GM11168 (cell line): ENCODE results near the gene LATS2.
"Not testable (repeated sequence)": the region's sequence is repeated elsewhere in the genome, so short reads cannot be mapped to it uniquely, and the experiment has no call there.

Experiments used
- in situ Hi-C: fragments of 300-500 bp; cut with MboI; formaldehyde crosslinking; loops from one replicate; pipeline ENCODE4 v1.12.0; 2022; ENCODE audit warnings: low sequenced_read_pairs; ENCODE audit not compliant: unreplicated experiment

Gene LATS2

DNA sequence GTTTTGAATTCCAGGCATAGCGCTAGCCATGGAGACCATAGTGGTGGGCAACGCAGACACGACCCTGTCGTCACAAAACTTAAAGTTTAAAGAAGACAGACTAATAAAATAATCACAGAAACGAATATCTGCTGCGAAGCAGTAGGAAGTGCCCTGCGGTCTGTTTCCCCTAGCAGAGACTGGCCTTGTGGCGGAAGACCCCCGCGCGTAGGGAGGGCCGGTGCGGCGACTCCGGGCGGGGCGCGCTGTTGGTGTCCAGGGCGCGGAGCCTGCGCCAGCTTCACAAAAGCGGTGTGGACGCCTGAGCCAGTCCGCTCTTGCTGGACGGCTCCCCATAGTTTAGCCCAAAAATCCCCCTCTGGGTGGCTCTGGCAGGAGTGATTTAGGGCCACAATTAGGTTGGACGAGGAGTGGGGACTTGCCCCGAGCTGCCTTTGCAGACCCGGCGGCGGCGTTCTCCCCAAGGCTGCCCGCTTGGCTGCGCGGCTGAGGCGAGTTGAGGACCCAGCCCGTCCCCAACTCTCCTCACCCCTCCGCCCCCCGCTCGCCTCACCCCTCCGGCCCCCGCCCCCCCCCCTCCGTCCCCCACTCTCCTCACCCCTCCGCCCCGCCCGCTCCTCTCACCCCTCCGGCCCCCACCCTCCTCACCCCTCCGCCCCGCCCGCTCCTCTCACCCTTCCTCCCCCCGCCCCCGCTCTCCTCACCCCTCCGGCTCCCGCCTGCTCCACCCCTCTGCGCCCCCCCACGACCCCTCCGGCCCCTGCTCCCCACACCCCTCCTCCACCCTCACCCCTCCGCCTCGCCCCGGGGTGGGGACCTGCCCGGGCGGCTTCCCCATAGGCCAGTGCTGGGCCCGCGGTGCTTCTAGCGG, 14.2 kb upstream of the LATS2 start:
- in situ Hi-C loops: no loop called here

DNA sequence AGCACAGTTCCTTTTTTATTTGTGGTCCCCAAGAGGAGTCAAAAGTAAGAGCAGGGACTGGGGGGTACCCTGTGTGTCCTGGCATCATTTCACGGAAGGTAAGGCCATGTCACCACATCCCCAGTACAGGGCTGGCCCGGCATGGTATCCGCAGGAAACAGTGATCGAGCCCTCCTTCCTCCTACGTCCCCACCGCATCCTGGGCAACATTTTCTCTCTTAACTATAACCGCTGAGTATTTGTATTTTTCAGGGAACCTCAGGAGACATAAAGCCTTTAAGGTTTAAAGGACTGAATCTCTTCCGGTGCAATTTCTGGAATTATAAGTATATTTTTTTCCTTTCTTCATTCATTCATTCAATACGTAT, 13.6 kb upstream of the LATS2 start:
- in situ Hi-C loops: no loop called here

DNA sequence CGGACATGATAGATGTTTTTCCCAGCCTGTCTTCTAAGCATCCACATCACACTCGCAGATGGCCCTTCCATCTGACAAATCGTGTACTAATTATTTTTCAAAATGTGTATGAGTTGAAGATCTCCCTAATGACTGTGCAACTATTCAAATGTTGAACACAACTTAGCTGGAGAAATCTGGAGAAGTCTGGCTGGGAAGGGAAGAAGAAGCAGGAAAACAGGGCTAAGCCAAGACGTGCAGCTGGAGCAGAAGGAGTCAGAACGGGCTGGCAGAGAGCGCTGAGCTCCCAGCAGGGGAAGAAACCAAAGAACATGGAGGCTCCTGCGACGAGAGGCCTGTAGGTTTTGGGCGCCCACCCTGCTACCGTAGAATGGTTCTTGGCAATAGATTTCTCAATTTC, 13.2 kb upstream of the LATS2 start:
- in situ Hi-C loops: no loop called here

DNA sequence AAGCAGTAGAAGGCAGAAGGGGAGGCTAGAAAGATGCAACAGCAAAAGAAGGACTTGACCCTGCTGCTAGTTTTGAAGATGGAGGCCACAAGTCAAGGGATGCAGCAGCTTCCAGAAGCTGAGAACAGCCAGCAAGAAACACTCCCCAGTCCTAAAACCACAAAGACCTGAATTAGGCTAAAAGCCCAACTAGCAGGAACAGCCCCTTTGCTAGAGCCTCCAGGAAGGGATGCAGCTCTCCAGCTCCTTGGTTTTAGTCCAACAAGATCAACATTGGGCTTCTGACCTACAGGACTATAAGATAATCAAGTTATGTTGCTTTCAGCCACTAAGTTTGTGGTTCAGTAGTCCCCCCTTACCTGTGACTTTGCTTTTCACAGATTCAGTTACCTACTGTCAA, 10.5 kb upstream of the LATS2 start:
- in situ Hi-C loops: no loop called here

DNA sequence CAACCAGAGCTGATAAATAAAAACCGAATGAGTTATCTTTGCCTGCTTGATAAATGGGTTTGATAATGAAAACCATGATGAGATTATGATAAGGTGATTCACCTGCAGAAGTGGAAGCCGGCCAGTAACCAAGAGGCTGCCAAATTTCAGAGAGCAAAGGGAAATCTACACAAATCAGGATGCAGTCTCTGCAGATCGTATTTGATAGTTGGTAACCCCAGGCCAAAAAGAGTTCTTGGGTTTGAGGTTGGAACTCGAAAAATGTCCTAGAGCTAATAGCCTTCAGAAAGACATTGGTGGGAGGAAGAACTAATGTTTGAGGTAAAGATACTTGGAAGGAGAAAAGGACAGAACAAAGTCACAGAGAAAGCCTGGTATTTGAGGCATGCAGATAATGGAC, 9.6 kb upstream of the LATS2 start:
- in situ Hi-C loops: no loop called here

DNA sequence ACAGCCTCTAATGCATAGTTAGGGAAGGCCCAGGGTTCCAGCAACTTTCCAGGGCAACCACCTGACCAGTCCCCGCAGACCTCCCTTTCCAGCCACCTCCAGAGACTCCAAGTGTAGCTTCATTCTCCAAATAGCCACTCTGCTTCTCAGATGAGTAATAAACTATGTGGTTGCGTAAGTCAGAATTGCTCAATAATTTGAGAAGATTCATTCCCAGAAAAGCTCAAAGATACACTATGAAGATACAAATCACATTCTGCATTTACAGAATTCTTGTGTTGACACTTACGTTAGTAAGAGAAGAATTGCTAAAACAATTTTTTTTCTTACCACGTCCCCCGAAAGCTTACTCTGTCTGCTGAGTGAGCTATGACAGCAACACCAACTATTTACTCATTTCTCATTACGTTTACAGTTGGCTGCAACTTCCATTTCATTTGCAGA, 8.2 kb upstream of the LATS2 start:
- in situ Hi-C loops: no loop called here

DNA sequence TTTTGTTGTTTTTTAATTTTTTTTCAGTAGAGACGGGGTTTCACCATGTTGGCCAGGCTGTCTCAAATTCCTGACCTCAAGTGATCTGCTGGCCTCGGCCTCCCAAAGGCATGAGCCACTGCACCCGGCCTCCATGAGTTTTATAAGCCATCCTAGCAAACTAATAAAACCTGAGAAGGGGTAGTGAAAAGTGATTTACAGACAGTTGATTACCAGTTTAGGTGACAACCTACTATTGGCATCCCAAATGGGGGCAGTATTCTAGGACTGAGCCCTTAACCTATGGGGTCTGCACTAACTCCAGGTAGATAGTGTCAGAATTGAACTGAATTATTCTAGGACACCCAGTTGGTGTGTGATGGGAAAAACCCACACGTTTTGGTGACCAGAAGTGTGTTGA, 6.5 kb upstream of the LATS2 start:
- in situ Hi-C loops: no loop called here

DNA sequence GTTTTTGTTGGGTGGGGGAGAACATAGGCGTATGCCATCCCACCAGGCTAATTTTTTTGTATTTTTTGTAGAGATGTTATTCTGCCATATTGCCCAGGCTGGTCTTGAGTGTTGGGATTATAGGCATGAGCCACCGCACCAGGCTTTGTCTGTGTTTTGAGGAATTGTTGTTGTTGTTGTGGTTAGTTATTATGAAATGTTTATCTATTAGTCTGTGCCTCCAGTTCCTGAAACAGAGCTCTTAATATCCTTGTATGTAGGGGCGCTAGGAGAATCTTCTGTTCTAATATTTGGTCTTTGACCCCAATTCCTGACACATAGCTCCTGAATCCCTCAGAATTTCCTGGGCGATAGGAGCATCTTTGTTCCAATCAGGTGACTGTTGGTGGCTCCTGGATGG, 5.6 kb upstream of the LATS2 start:
- in situ Hi-C loops: no loop called here

DNA sequence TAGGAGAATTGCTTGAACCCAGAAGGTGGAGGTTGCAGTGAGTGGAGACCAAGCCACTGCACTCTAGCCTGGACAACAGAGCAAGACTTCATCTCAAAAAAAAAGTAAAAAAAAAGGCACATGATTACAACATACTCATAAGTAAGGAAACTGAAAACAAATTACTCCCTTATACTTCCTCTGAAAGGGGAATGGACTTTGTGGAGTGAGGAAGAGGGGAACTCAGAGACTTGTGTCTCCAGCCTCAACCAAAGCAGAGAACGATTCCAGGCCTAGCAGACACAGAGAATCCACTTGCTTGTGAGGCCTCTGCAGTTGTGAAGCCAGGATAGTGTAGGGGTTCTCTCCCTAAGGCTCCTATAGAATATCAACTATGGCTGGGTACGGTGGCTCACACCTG, 4.3 kb upstream of the LATS2 start:
- in situ Hi-C loops: no loop called here

DNA sequence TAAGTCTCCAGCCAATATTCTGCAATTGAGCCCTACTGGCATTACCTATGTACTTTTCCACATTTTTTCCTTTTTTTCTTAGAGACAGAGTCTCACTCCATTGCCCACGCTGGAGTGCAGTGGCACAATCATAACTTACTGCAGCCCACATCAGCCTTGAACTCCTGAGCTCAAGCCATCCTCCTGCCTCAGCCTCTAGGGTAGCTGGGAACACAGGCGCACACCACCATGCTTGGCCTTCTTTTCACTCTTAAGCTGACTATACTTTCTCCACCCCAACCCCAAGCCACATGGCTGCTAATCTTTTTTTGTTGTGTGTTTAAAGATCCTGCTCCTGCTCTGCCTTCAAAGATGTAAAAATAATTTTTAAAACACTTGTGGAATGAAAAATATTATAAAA, 1.6 kb upstream of the LATS2 start:
- in situ Hi-C loops: no loop called here

DNA sequence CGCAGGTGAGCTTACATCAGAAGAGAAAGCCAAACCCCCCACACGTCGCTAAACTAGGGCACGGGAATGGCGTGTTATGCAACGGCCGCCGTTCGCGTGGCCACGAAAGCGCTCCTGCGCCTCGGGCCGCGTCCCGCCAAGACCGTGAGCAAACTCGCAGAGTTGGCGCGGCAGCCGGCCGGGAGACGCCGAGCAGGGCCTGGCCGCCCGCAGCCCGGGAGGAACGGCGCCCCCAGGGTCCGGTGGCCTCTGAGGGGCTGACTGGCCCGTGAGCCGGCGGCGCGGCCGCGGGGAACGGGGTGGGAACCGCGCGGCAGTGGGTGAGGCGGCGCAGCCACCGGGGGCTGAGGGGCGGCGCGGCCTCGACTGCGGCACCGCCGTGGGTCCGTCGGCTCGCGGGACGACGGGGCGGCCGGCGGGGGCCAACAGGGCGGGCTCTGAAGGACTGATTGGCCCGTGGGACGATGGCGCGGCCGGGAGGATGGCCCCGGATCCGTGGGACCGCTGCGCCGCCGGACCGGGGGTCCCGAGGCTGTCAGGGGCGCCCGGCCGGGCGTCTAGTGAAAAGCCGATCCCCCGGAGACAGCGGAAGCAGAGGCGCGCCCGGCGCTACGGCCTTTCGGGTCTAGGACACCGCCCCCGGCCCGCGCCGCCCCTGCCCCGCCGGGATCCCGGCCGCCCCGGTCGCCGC, 903 bp downstream of the LATS2 start:
- in situ Hi-C loops: no loop called here

DNA sequence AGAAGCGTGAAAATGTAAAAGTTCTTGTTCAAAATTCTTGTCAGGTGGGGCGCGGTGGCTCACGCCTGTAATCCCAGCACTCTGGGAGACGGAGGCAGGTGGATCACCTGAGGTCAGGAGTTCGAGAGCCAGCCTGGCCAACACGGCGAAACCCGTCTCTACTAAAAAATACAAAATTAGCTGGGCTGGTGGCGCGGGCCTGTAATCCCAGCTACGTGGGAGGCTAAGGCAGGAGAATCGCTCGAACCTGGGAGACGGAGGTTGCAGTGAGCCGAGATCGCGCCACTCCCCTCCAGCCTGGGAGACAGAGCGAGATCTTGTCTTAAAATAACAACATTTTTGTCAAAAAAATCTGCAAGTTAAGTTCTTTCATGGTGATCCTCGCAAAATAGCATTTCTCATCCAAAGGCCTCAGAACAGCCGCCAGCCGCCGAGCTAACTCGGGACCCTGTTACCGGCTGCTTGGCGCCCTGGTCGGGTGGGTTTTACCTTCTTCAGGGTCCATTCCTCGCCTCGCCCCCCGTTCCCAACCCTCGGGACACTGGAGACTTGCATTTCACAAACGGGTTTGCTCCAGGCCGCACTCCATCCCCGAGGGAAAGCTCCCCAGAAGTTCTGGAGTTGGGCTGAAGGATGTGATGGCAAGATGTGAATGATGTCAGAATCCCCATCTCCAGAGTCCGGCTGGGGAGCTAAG, 1.6 kb downstream of the LATS2 start:
- in situ Hi-C loops: no loop called here

DNA sequence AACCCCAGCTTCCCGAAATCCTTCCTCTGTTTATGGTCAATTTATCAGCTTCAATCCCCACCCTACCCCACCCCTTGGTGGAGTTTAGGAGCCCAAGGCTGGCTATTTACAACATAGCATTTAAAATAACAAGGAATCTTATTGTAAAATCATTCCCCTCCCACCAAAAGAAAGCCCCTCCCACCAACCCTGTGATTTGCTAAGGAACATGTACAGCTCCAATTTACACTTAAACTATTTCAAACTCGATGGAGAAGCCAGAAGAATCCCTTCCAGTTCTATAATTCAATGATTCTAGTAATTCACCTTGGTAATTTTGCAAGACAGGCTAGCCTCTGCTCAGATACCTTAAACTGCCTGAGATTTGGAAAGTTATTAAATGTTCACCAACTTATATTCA, 3.0 kb downstream of the LATS2 start:
- in situ Hi-C loops: no loop called here

DNA sequence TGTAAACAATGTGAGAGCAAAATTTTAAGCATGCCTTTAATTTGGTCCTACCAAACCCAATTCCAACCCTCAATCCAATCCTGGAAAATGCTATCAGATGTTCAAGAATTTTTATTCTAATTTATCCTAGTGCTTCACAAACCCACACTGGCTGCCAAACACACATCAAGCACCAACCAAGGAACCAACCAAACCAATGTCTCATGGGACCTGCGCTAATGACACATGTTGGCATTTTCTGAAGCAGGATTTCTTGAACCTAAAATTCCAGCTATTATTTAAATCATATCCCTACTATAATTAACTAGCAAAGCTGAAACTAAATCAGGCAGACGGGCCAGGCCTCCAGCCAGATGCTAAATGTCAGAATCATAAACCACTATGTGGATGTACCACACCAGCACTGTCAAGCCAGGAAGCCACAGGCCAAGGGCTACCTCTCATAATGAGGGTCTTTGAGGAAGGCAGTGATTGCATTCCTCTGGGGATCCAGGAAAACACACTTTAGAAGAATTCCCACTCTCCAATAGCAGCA, 5.8 kb downstream of the LATS2 start:
- in situ Hi-C loops: no loop called here

DNA sequence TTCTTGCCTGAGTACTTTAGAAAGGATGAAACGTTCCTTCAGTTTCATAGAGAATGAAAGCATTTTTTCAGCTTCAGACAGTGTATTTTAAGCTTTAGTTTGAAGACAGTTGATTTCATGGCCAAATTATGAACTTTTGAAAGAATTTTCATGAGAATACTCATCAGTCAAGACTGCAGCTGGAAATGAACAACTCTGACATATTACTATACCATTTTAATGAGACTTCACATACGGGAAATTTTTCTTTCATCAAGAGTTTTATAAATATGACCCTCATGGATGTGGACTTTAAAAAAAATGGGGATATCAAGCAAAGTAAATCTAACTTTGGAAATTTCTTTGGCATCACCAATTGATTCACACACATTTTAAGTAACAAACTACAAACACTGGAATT, 6.4 kb downstream of the LATS2 start:
- in situ Hi-C loops: no loop called here

DNA sequence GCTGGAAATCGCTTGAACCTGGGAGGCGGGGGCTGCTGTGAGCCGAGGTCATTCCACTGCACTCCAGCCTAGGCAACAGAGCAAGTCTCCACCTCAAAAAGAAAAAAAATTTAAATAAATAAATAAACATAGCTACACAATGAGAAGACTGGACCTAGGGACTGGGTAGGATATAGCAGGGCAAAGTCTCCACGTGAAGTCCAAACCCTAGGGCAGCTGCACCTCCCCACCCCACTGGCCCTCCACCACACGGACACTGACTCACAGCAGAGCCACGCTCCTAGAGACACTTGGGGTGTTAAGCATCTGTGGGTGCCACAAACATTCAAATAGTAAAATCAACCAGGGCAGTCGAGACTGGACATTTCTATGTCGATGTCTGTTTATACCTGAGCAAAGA, 7.1 kb downstream of the LATS2 start:
- in situ Hi-C loops: no loop called here

DNA sequence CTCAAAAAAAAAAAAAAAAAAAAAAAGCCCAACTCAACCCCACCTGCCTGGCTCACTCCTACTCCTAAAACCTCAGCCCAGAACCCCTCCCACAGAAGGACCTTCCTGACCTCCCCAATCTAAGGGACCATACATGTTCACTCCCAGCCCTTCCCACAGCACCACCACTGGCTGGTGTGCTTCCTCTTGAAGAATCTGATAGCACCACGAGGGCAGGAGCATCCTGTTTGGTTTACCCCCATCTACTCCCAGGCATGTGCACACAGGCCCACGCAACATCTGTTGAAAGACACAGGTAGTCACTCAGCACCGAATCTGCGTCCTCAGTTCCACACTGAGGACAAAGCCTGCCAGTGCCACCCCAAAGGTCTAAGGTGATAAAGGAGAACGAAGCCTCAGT, 8.2 kb downstream of the LATS2 start:
- in situ Hi-C loops: no loop called here

DNA sequence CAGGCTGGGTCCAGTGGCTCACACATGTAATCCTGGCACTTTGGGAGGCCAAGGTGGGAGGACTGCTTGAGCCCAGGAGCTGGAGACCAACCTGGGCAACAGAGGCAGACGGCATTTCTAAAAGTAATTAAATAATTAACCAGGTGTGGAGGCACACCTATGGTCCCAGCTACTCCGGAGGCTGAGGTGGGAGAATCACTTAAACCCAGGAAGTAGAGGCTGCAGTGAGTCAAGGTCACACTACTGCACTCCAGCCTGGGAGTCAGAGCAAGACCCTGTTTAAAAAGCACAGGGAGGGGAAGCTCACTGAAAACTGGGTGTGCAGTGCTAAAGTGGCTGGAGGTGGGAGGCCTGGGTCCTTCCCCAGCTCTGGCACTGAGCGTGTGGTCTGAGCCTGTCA, 9.7 kb downstream of the LATS2 start:
- in situ Hi-C loops: no loop called here

DNA sequence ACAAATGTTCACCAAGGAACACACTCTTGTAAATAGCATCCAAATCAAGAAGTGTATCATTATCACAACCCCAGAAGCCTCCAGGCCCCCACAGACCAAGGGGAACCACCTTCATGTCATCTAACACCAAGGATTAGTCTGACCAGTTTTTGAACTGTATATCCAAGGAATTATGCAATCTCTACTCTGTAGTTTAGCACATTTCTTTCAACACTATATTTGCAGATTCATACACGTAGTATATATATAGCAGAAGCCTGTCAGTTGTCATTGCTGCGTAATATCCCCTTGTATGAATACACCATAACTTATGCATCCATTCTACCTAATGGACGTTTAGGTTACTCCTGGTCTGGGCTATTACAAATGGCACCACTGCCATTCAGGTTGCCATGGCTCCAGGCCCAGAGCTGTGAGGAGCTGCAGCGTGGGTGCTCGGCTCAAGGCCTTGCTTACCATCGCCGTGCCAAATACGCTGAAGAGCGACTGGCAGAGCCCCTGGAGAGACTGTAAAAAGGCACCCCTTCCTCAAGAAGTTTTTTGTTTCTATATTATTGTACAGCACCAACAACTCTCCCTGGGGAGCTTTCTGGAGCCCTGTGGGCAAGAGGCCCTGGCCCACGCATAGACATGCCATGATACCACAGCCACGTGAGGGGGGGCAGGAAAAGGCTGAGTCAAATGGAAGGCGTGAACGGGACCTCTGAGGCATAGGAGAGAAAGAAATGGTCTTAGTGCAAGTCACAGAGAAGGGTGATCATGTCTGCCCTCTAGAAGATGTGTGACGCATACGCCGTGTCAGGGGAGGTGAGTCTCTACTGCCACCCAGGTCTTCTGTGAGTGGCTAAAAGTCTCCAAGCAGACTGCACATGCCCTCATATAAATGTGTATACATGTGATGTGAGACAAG, 10.8 kb downstream of the LATS2 start:
- in situ Hi-C loops: no loop called here

DNA sequence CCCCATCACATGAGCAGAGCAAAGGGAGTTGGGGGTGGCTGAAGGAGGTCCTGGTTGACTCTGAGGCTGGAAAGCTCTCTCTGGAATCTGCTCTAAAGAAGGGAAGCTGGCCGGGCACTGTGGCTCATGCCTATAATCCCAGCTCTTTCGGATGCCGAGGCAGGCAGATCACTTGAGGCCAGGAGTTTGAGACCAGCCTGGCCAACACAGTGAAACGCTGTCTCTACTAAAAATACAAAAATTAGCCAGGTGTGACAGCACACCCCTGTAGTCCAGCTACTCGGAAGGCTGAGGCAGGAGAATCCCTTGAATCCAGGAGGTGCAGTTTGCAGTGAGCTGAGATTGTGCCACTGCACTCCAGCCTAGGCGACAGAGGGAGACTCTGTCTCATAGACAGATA, 11.7 kb downstream of the LATS2 start:
- in situ Hi-C loops: not testable (repeated sequence)
